ENCODE results near the gene RBM5.

RBM5 gene

GRCh38 chr3:50138266-50139200 lies 49.8 kb downstream of the RBM5 start:
- no peak for DNase-seq (ENCODE audit: low read depth in 2 of 3, low spot score in 2 of 3)

GRCh38 chr3:50139308-50139707 lies 50.6 kb downstream of the RBM5 start:
- DNase-seq (ENCODE audit: low read depth in 2 of 3, low spot score in 2 of 3): no peak

GRCh38 chr3:50139718-50140423 lies 51.2 kb downstream of the RBM5 start:
- DNase-seq (ENCODE audit: low read depth in 2 of 3, low spot score in 2 of 3): no peak

- no peak for DNase-seq (ENCODE audit: low read depth in 2 of 3, low spot score in 2 of 3)
Measured at GRCh38 chr3:50140990-50141389, 52.3 kb downstream of the RBM5 start.

- no peak for DNase-seq (ENCODE audit: low read depth in 2 of 3, low spot score in 2 of 3)
Measured at GRCh38 chr3:50146316-50146901, 57.7 kb downstream of the RBM5 start.

- DNase-seq (ENCODE audit: low read depth in 2 of 3, low spot score in 2 of 3): no peak
Measured at GRCh38 chr3:50147016-50147415, 58.3 kb downstream of the RBM5 start.

- DNase-seq (ENCODE audit: low read depth in 2 of 3, low spot score in 2 of 3): no peak
Measured at GRCh38 chr3:50147447-50147846, 58.7 kb downstream of the RBM5 start.

- DNase-seq (ENCODE audit: low read depth in 2 of 3, low spot score in 2 of 3): no peak
Measured at GRCh38 chr3:50147861-50148260, 59.1 kb downstream of the RBM5 start.

- DNase-seq (ENCODE audit: low read depth in 2 of 3, low spot score in 2 of 3): no peak
Measured at GRCh38 chr3:50150404-50150750, 61.7 kb downstream of the RBM5 start.

- no peak for DNase-seq (ENCODE audit: low read depth in 2 of 3, low spot score in 2 of 3)
Measured at GRCh38 chr3:50150863-50151686, 62.4 kb downstream of the RBM5 start.

- DNase-seq (ENCODE audit: low read depth in 2 of 3, low spot score in 2 of 3): no peak
Measured at GRCh38 chr3:50151728-50152127, 63.0 kb downstream of the RBM5 start.

- no peak for DNase-seq (ENCODE audit: low read depth in 2 of 3, low spot score in 2 of 3)
Measured at GRCh38 chr3:50153782-50154475, 65.2 kb downstream of the RBM5 start.

GRCh38 chr3:50154476-50154839 lies 65.7 kb downstream of the RBM5 start:
- DNase-seq (ENCODE audit: low read depth in 2 of 3, low spot score in 2 of 3): no peak

- peak; percentile 13 to 28 (median 19) for DNase-seq (ENCODE audit: low read depth in 2 of 3, low spot score in 2 of 3)
Measured at GRCh38 chr3:50154840-50155490, 66.2 kb downstream of the RBM5 start, which contains the start of gene SEMA3F. SEMA3F (plus strand) TSS chr3:50155324; CDS start chr3:50159623, 4,299 bp downstream.

GRCh38 chr3:50155491-50155878 lies 66.8 kb downstream of the RBM5 start:
- DNase-seq (ENCODE audit: low read depth in 2 of 3, low spot score in 2 of 3): no peak

- no peak for DNase-seq (ENCODE audit: low read depth in 2 of 3, low spot score in 2 of 3)
Measured at GRCh38 chr3:50155891-50156290, 67.2 kb downstream of the RBM5 start.

- no peak for DNase-seq (ENCODE audit: low read depth in 2 of 3, low spot score in 2 of 3)
Measured at GRCh38 chr3:50156549-50157493, 68.1 kb downstream of the RBM5 start.

GRCh38 chr3:50157827-50158529 lies 69.3 kb downstream of the RBM5 start:
- DNase-seq (ENCODE audit: low read depth in 2 of 3, low spot score in 2 of 3): no peak
